Activated T-helper 17 cell treated with anti-CD3 and anti-CD28 coated beads, Interleukin-2, amount 50 U/mL, for 72 hours (primary cell): ENCODE results near the gene MEGF11. TPM values are rescaled to one million over a fixed set of nuclear protein-coding genes. Genes with fewer than 3 reads are reported as not detected.

Source experiments
- ATAC-seq: fragments of 150-1000 bp; cut with Tn5 transposase; replicated peaks from 2 replicates; pipeline ENCODE4 v1.10.0; 2021; ENCODE audit warnings: mild to moderate bottlenecking, moderate library complexity
- H3K27ac Mint-ChIP-seq: one replicate; pipeline ENCODE4 v1.8.0; 2022; ENCODE audit warnings: mixed read lengths
- H3K27me3 Mint-ChIP-seq: one replicate; pipeline ENCODE4 v1.8.0; 2022; ENCODE audit warnings: mixed read lengths
- H3K36me3 Mint-ChIP-seq: one replicate; pipeline ENCODE4 v1.8.0; 2022; ENCODE audit warnings: low read depth, mild to moderate bottlenecking, mixed read lengths
- H3K4me1 Mint-ChIP-seq: one replicate; pipeline ENCODE4 v1.8.0; 2022; ENCODE audit warnings: mixed read lengths
- H3K4me3 Mint-ChIP-seq: one replicate; pipeline ENCODE4 v1.8.0; 2022; ENCODE audit warnings: mild to moderate bottlenecking, mixed read lengths
- H3K9me3 Mint-ChIP-seq: one replicate; pipeline ENCODE4 v1.8.0; 2022; ENCODE audit warnings: mixed read lengths
- total RNA-seq, 2 donors: library from RNA; stranded (reverse); gene quantifications; one replicate each; pipeline ENCODE4 v1.2.3, GENCODE V29; 2022

MEGF11 gene
- total RNA-seq, 2 donors from 2014 or later, result not detected

- Mint-ChIP-seq H3K4me1 (peaks cover 6% of the 10 kb centered on the region), H3K9me3 (no peaks in the 10 kb centered on the region)
Measured at GRCh38 chr15:65904301-65904700, 349.2 kb downstream of the MEGF11 start.

GRCh38 chr15:65903296-65904073 lies 350.1 kb downstream of the MEGF11 start:
- Mint-ChIP-seq H3K27me3 (no peaks in the 10 kb centered on the region), H3K36me3 (peaks cover 48% of the 10 kb centered on the region), H3K4me1 (peaks cover 6% of the 10 kb centered on the region), H3K9me3 (no peaks in the 10 kb centered on the region), H3K4me3 (no peak overlapping the region), H3K27ac (peak overlapping the region; percentile 44)
- no peak for ATAC-seq

More at GRCh38 chr15:65904301-65904700, 349.2 kb downstream of the MEGF11 start:
- H3K36me3 Mint-ChIP-seq, result peaks cover 40% of the 10 kb centered on the region
- no peak for ATAC-seq
- H3K4me3 Mint-ChIP-seq, result no peak overlapping the region
- H3K27ac Mint-ChIP-seq, result peak overlapping the region; percentile 44
- H3K27me3 Mint-ChIP-seq, result no peaks in the 10 kb centered on the region

GRCh38 chr15:65902373-65902772 lies 351.2 kb downstream of the MEGF11 start:
- H3K27ac Mint-ChIP-seq, result peak overlapping the region; percentile 51
- H3K9me3 Mint-ChIP-seq, result no peaks in the 10 kb centered on the region
- no peak overlapping the region for H3K4me3 Mint-ChIP-seq
- peaks cover 59% of the 10 kb centered on the region for H3K36me3 Mint-ChIP-seq
- peaks cover 9% of the 10 kb centered on the region for H3K4me1 Mint-ChIP-seq
- H3K27me3 Mint-ChIP-seq, result no peaks in the 10 kb centered on the region
- ATAC-seq, result peak; percentile 28

GRCh38 chr15:65901836-65902235 lies 351.7 kb downstream of the MEGF11 start:
- H3K27ac Mint-ChIP-seq, result peak overlapping the region; percentile 51
- H3K36me3 Mint-ChIP-seq, result peaks cover 58% of the 10 kb centered on the region
- H3K9me3 Mint-ChIP-seq, result no peaks in the 10 kb centered on the region
- no peak overlapping the region for H3K4me3 Mint-ChIP-seq
- ATAC-seq, result no peak
- H3K4me1 Mint-ChIP-seq, result peaks cover 9% of the 10 kb centered on the region
- H3K27me3 Mint-ChIP-seq, result no peaks in the 10 kb centered on the region

- peaks cover 9% of the 10 kb centered on the region for H3K4me1 Mint-ChIP-seq
- no peak for ATAC-seq
- H3K27ac Mint-ChIP-seq, result no peak overlapping the region
- H3K9me3 Mint-ChIP-seq, result no peaks in the 10 kb centered on the region
- H3K36me3 Mint-ChIP-seq, result peaks cover 58% of the 10 kb centered on the region
- H3K4me3 Mint-ChIP-seq, result no peak overlapping the region
- H3K27me3 Mint-ChIP-seq, result no peaks in the 10 kb centered on the region
Measured at GRCh38 chr15:65901336-65901735, 352.2 kb downstream of the MEGF11 start.

GRCh38 chr15:65900488-65900887 lies 353.1 kb downstream of the MEGF11 start:
- Mint-ChIP-seq H3K27me3 (no peaks in the 10 kb centered on the region), H3K9me3 (no peaks in the 10 kb centered on the region), H3K4me1 (peaks cover 9% of the 10 kb centered on the region), H3K27ac (peak overlapping the region; percentile 38), H3K4me3 (no peak overlapping the region), H3K36me3 (peaks cover 58% of the 10 kb centered on the region)
- ATAC-seq, result no peak

GRCh38 chr15:65896236-65896635 lies 357.3 kb downstream of the MEGF11 start:
- peaks cover 13% of the 10 kb centered on the region for H3K4me1 Mint-ChIP-seq
- ATAC-seq, result no peak
- no peak overlapping the region for H3K4me3 Mint-ChIP-seq
- no peak overlapping the region for H3K27ac Mint-ChIP-seq
- H3K9me3 Mint-ChIP-seq, result no peaks in the 10 kb centered on the region
- H3K36me3 Mint-ChIP-seq, result peaks cover 67% of the 10 kb centered on the region
- no peaks in the 10 kb centered on the region for H3K27me3 Mint-ChIP-seq

- no peak overlapping the region for H3K4me3 Mint-ChIP-seq
- peak; percentile 73 for ATAC-seq
- peaks cover 23% of the 10 kb centered on the region for H3K4me1 Mint-ChIP-seq
Measured at GRCh38 chr15:65893060-65893459, 360.5 kb downstream of the MEGF11 start.

GRCh38 chr15:65888981-65889380 lies 364.6 kb downstream of the MEGF11 start:
- Mint-ChIP-seq H3K4me3 (peak overlapping the region; percentile 48), H3K27me3 (no peaks in the 10 kb centered on the region), H3K9me3 (no peaks in the 10 kb centered on the region), H3K27ac (peak overlapping the region; percentile 97), H3K4me1 (peaks cover 40% of the 10 kb centered on the region), H3K36me3 (peaks cover 82% of the 10 kb centered on the region)
- ATAC-seq, result peak; percentile 68

More at GRCh38 chr15:65893060-65893459, 360.5 kb downstream of the MEGF11 start:
- H3K9me3 Mint-ChIP-seq, result no peaks in the 10 kb centered on the region
- H3K27me3 Mint-ChIP-seq, result no peaks in the 10 kb centered on the region
- H3K27ac Mint-ChIP-seq, result peak overlapping the region; percentile 62
- peaks cover 71% of the 10 kb centered on the region for H3K36me3 Mint-ChIP-seq

- Mint-ChIP-seq H3K36me3 (peaks cover 90% of the 10 kb centered on the region), H3K4me3 (peak overlapping the region; percentile 48), H3K27ac (peak overlapping the region; percentile 97), H3K27me3 (no peaks in the 10 kb centered on the region), H3K4me1 (peaks cover 40% of the 10 kb centered on the region), H3K9me3 (no peaks in the 10 kb centered on the region)
- peak; percentile 94 for ATAC-seq
Measured at GRCh38 chr15:65887565-65887964, 366.0 kb downstream of the MEGF11 start.

- no peaks in the 10 kb centered on the region for H3K9me3 Mint-ChIP-seq
- H3K27me3 Mint-ChIP-seq, result no peaks in the 10 kb centered on the region
- peaks cover 38% of the 10 kb centered on the region for H3K4me1 Mint-ChIP-seq
- ATAC-seq, result no peak
- no peak overlapping the region for H3K4me3 Mint-ChIP-seq
- peak overlapping the region; percentile 97 for H3K27ac Mint-ChIP-seq
- H3K36me3 Mint-ChIP-seq, result peaks cover 92% of the 10 kb centered on the region
Measured at GRCh38 chr15:65885668-65886218, 367.8 kb downstream of the MEGF11 start.

GRCh38 chr15:65884511-65884910 lies 369.0 kb downstream of the MEGF11 start:
- Mint-ChIP-seq H3K36me3 (peaks cover 93% of the 10 kb centered on the region), H3K27ac (peak overlapping the region; percentile 32)

GRCh38 chr15:65883571-65883970 lies 370.0 kb downstream of the MEGF11 start:
- Mint-ChIP-seq H3K4me3 (no peak overlapping the region), H3K27me3 (no peaks in the 10 kb centered on the region), H3K36me3 (peaks cover 93% of the 10 kb centered on the region), H3K4me1 (peaks cover 34% of the 10 kb centered on the region), H3K9me3 (no peaks in the 10 kb centered on the region), H3K27ac (peak overlapping the region; percentile 32)
- no peak for ATAC-seq

More at GRCh38 chr15:65884511-65884910, 369.0 kb downstream of the MEGF11 start:
- ATAC-seq, result no peak
- Mint-ChIP-seq H3K9me3 (no peaks in the 10 kb centered on the region), H3K4me1 (peaks cover 38% of the 10 kb centered on the region), H3K27me3 (no peaks in the 10 kb centered on the region), H3K4me3 (no peak overlapping the region)

GRCh38 chr15:65881766-65882434 lies 371.6 kb downstream of the MEGF11 start:
- Mint-ChIP-seq H3K27ac (peak overlapping the region; percentile 17), H3K9me3 (no peaks in the 10 kb centered on the region), H3K4me3 (no peak overlapping the region)

More at GRCh38 chr15:65881766-65882434, 371.6 kb downstream of the MEGF11 start:
- Mint-ChIP-seq H3K27me3 (no peaks in the 10 kb centered on the region), H3K36me3 (peaks cover 93% of the 10 kb centered on the region), H3K4me1 (peaks cover 25% of the 10 kb centered on the region)
- ATAC-seq, result no peak
